ENCODE measurements around the gene SMR3B.

- no peak for TF ChIP-seq CTCF (conservative IDR thresholded peaks at IDR 0.05)
- no peak for TF ChIP-seq EZH2 (IDR thresholded peaks at IDR 0.05; ENCODE audit: low read depth)
Measured at GRCh38 chr4:70397580-70397979, 14.6 kb downstream of the SMR3B start, which contains the start of gene OPRPN.

Data from PC-9 (cell line).